Measurements from ENCODE around the gene CENPX. TPM values are rescaled to one million over a fixed set of nuclear protein-coding genes. Genes with fewer than 3 reads are reported as not detected.

Gene CENPX
- total RNA-seq, 1 experiment from 2014 or later, result 119 TPM

GRCh38 chr17:81980707-81981343 is 41.9 kb downstream of the CENPX start:
- peak; percentile 45 for DNase-seq (ENCODE audit: low read depth)

- DNase-seq (ENCODE audit: low read depth), result no peak
These were observed 42.6 kb downstream of the CENPX start for GRCh38 chr17:81980122-81980521.

- DNase-seq (ENCODE audit: low read depth), result no peak
These were observed 44.0 kb downstream of the CENPX start for GRCh38 chr17:81978524-81979298.

- peak; percentile 85 for DNase-seq (ENCODE audit: low read depth)
These were observed 45.4 kb downstream of the CENPX start, which contains the start of gene ASPSCR1 for GRCh38 chr17:81977211-81977808. Gene ASPSCR1 (plus strand): TSS chr17:81977629. CDS start chr17:81977647, 18 bp downstream.

GRCh38 chr17:81976332-81977210 is 46.1 kb downstream of the CENPX start:
- no peak for DNase-seq (ENCODE audit: low read depth)

- DNase-seq (ENCODE audit: low read depth), result no peak
These were observed 49.2 kb downstream of the CENPX start for GRCh38 chr17:81973432-81973831.

- no peak for DNase-seq (ENCODE audit: low read depth)
These were observed 53.5 kb downstream of the CENPX start for GRCh38 chr17:81968850-81969812.

Other genes with a start within 250 kb of the CENPX start
- gene GCGR, start 218.7 kb downstream of the CENPX start, total RNA-seq (2014; rRNA removed; shearing (Covaris generic)), result not detected in 2 replicates
- gene MCRIP1, start 189.6 kb downstream of the CENPX start, total RNA-seq (2014; rRNA removed; shearing (Covaris generic)), result 34.1 and 48.1 TPM in 2 replicates
- not detected in 2 replicates for gene PPP1R27, start 187.8 kb downstream of the CENPX start, total RNA-seq (2014; rRNA removed; shearing (Covaris generic))
- 666 and 757 TPM in 2 replicates for gene P4HB, start 162.3 kb downstream of the CENPX start, total RNA-seq (2014; rRNA removed; shearing (Covaris generic))
- gene ARHGDIA, start 151.5 kb downstream of the CENPX start, total RNA-seq (2014; rRNA removed; shearing (Covaris generic)), result 137 and 170 TPM in 2 replicates
- 159 and 274 TPM in 2 replicates for gene ALYREF, start 131.3 kb downstream of the CENPX start, total RNA-seq (2014; rRNA removed; shearing (Covaris generic))
- gene ANAPC11, start 131.2 kb downstream of the CENPX start, total RNA-seq (2014; rRNA removed; shearing (Covaris generic)), result 241 and 342 TPM in 2 replicates
- gene NPB, start 120.6 kb downstream of the CENPX start, total RNA-seq (2014; rRNA removed; shearing (Covaris generic)), result 3.7 and 3.9 TPM in 2 replicates
- gene PCYT2, start 111.5 kb downstream of the CENPX start, total RNA-seq (2014; rRNA removed; shearing (Covaris generic)), result 39.7 and 45.7 TPM in 2 replicates
- 10.0 and 10.1 TPM in 2 replicates for gene SIRT7, start 104.7 kb downstream of the CENPX start, total RNA-seq (2014; rRNA removed; shearing (Covaris generic))
- 10.1 TPM in 2 replicates for gene MAFG, start 95.1 kb downstream of the CENPX start, total RNA-seq (2014; rRNA removed; shearing (Covaris generic))
- gene PYCR1, start 85.6 kb downstream of the CENPX start, total RNA-seq (2014; rRNA removed; shearing (Covaris generic)), result 36.4 and 53.4 TPM in 2 replicates
- not detected in 2 replicates for gene MYADML2, start 75.6 kb downstream of the CENPX start, total RNA-seq (2014; rRNA removed; shearing (Covaris generic))
- gene NOTUM, start 61.7 kb downstream of the CENPX start, total RNA-seq (2014; rRNA removed; shearing (Covaris generic)), result 0.24 TPM in 1 of 2 replicates, not detected in the other
- 18.1 and 18.5 TPM in 2 replicates for gene ASPSCR1, start 45.2 kb downstream of the CENPX start, total RNA-seq (2014; rRNA removed; shearing (Covaris generic))
- gene LRRC45, start 427 bp upstream of the CENPX start, total RNA-seq (2014; rRNA removed; shearing (Covaris generic)), result 8.1 and 17.6 TPM in 2 replicates
- gene RAC3, start 8.8 kb upstream of the CENPX start, total RNA-seq (2014; rRNA removed; shearing (Covaris generic)), result 10.7 and 13.1 TPM in 2 replicates
- 82.2 and 86.2 TPM in 2 replicates for gene DCXR, start 14.8 kb upstream of the CENPX start, total RNA-seq (2014; rRNA removed; shearing (Covaris generic))
- 12.9 and 14.3 TPM in 2 replicates for gene RFNG, start 28.9 kb upstream of the CENPX start, total RNA-seq (2014; rRNA removed; shearing (Covaris generic))
- 84.0 and 94.3 TPM in 2 replicates for gene GPS1, start 29.0 kb upstream of the CENPX start, total RNA-seq (2014; rRNA removed; shearing (Covaris generic))
- 34.0 and 39.3 TPM in 2 replicates for gene DUS1L, start 42.9 kb upstream of the CENPX start, total RNA-seq (2014; rRNA removed; shearing (Covaris generic))
- gene FASN, start 75.4 kb upstream of the CENPX start, total RNA-seq (2014; rRNA removed; shearing (Covaris generic)), result 26.4 and 28.7 TPM in 2 replicates
- gene CCDC57, start 190.0 kb upstream of the CENPX start, total RNA-seq (2014; rRNA removed; shearing (Covaris generic)), result 3.7 and 5.0 TPM in 2 replicates
- gene SLC16A3, start 206.2 kb upstream of the CENPX start, total RNA-seq (2014; rRNA removed; shearing (Covaris generic)), result 104 and 207 TPM in 2 replicates

All from RPMI7951 (cell line).